ENCODE results near the gene TANGO2.
A peak's percentile ranks its signal among the peaks of the same experiment; 100 is the strongest.

TANGO2 gene

GRCh38 chr22:20001082-20001638, 19.8 kb upstream of the TANGO2 start:
- DNase-seq (ENCODE audit: low read depth) = peak; percentile 19
- TF ChIP-seq MYC (IDR thresholded peaks at IDR 0.05; ENCODE audit: low read depth, low read length) (no peak), CTCF (IDR thresholded peaks at IDR 0.05; ENCODE audit: low read depth, low read length) (no peak), MAX (IDR thresholded peaks at IDR 0.05; ENCODE audit: low read depth, low read length) (no peak), POLR2A (IDR thresholded peaks at IDR 0.05; ENCODE audit: extremely low read depth, insufficient read length) (no peak)
- no peak overlapping the region for H3K4me3 ChIP-seq (ENCODE audit: low read depth, low read length)

GRCh38 chr22:20002128-20002527, 18.8 kb upstream of the TANGO2 start:
- H3K4me3 ChIP-seq (ENCODE audit: low read depth, low read length) = no peak overlapping the region
- DNase-seq (ENCODE audit: low read depth) = no peak
- TF ChIP-seq CTCF (IDR thresholded peaks at IDR 0.05; ENCODE audit: low read depth, low read length) (no peak), POLR2A (IDR thresholded peaks at IDR 0.05; ENCODE audit: extremely low read depth, insufficient read length) (no peak), MAX (IDR thresholded peaks at IDR 0.05; ENCODE audit: low read depth, low read length) (no peak), MYC (IDR thresholded peaks at IDR 0.05; ENCODE audit: low read depth, low read length) (no peak)

GRCh38 chr22:20002636-20003035, 18.3 kb upstream of the TANGO2 start:
- DNase-seq (ENCODE audit: low read depth) = no peak
- TF ChIP-seq POLR2A (IDR thresholded peaks at IDR 0.05; ENCODE audit: extremely low read depth, insufficient read length) (no peak), MYC (IDR thresholded peaks at IDR 0.05; ENCODE audit: low read depth, low read length) (no peak), MAX (IDR thresholded peaks at IDR 0.05; ENCODE audit: low read depth, low read length) (no peak), CTCF (IDR thresholded peaks at IDR 0.05; ENCODE audit: low read depth, low read length) (no peak)
- no peak overlapping the region for H3K4me3 ChIP-seq (ENCODE audit: low read depth, low read length)

- H3K4me3 ChIP-seq (ENCODE audit: low read depth, low read length) = no peak overlapping the region
- TF ChIP-seq MYC (IDR thresholded peaks at IDR 0.05; ENCODE audit: low read depth, low read length) (no peak), POLR2A (IDR thresholded peaks at IDR 0.05; ENCODE audit: extremely low read depth, insufficient read length) (no peak)
- no peak for DNase-seq (ENCODE audit: low read depth)
These were observed 17.6 kb upstream of the TANGO2 start for GRCh38 chr22:20003304-20003703.

- TF ChIP-seq POLR2A (IDR thresholded peaks at IDR 0.05; ENCODE audit: extremely low read depth, insufficient read length) (no peak), CTCF (IDR thresholded peaks at IDR 0.05; ENCODE audit: low read depth, low read length) (no peak), MYC (IDR thresholded peaks at IDR 0.05; ENCODE audit: low read depth, low read length) (no peak), MAX (IDR thresholded peaks at IDR 0.05; ENCODE audit: low read depth, low read length) (no peak)
- no peak overlapping the region for H3K4me3 ChIP-seq (ENCODE audit: low read depth, low read length)
- no peak for DNase-seq (ENCODE audit: low read depth)
These were observed 16.4 kb upstream of the TANGO2 start for GRCh38 chr22:20004464-20004863.

- no peak for TF ChIP-seq MAX (IDR thresholded peaks at IDR 0.05; ENCODE audit: low read depth, low read length)
- no peak for TF ChIP-seq MYC (IDR thresholded peaks at IDR 0.05; ENCODE audit: low read depth, low read length)
- TF ChIP-seq CTCF (IDR thresholded peaks at IDR 0.05; ENCODE audit: low read depth, low read length) = no peak
- TF ChIP-seq POLR2A (IDR thresholded peaks at IDR 0.05; ENCODE audit: extremely low read depth, insufficient read length) = no peak
- no peak for DNase-seq (ENCODE audit: low read depth)
- H3K4me3 ChIP-seq (ENCODE audit: low read depth, low read length) = no peak overlapping the region
These were observed 12.5 kb upstream of the TANGO2 start for GRCh38 chr22:20008221-20008995.

Measured in NB4 (cell line).